LoVo (cell line): ENCODE data around the gene CACNB4.

Source experiments
- DNase-seq: peaks from one replicate; pipeline ENCODE4 v3.0.0-alpha.2; 2016; ENCODE audit warnings: low spot score

The CACNB4 gene

GRCh38 chr2:151853070-151853758 is 245.6 kb downstream of the CACNB4 start:
- no peak for DNase-seq

- no peak for DNase-seq
These were observed 246.4 kb downstream of the CACNB4 start for GRCh38 chr2:151852260-151853069.

- no peak for DNase-seq
These were observed 247.1 kb downstream of the CACNB4 start for GRCh38 chr2:151851761-151852160.

GRCh38 chr2:151849413-151850010 is 249.3 kb downstream of the CACNB4 start:
- DNase-seq = no peak

GRCh38 chr2:151845884-151846283 is 253.0 kb downstream of the CACNB4 start:
- no peak for DNase-seq

- no peak for DNase-seq
These were observed 253.4 kb downstream of the CACNB4 start for GRCh38 chr2:151845481-151845880.

- no peak for DNase-seq
These were observed 254.5 kb downstream of the CACNB4 start for GRCh38 chr2:151844211-151844896.

GRCh38 chr2:151843691-151844061 is 255.2 kb downstream of the CACNB4 start:
- DNase-seq = no peak

GRCh38 chr2:151842830-151843690 is 255.8 kb downstream of the CACNB4 start:
- no peak for DNase-seq

- no peak for DNase-seq
These were observed 257.8 kb downstream of the CACNB4 start for GRCh38 chr2:151841047-151841424.

GRCh38 chr2:151840216-151841046 is 258.4 kb downstream of the CACNB4 start:
- DNase-seq = no peak

GRCh38 chr2:151837926-151838325 is 260.9 kb downstream of the CACNB4 start:
- DNase-seq = no peak

- DNase-seq = no peak
These were observed 264.9 kb downstream of the CACNB4 start for GRCh38 chr2:151833984-151834383.

GRCh38 chr2:151830961-151831360 is 267.9 kb downstream of the CACNB4 start:
- no peak for DNase-seq

GRCh38 chr2:151828890-151829324 is 269.9 kb downstream of the CACNB4 start:
- DNase-seq = no peak

GRCh38 chr2:151828143-151828889 is 270.5 kb downstream of the CACNB4 start, which contains the start of gene ARL5A:
ARL5A (minus strand) TSS chr2:151828421; CDS start chr2:151828176, 245 bp downstream.
- DNase-seq = peak; percentile 95

- peak; percentile 18 for DNase-seq
These were observed 271.2 kb downstream of the CACNB4 start for GRCh38 chr2:151827564-151828142.

- DNase-seq = no peak
These were observed 272.1 kb downstream of the CACNB4 start for GRCh38 chr2:151826737-151827157.

- no peak for DNase-seq
These were observed 274.0 kb downstream of the CACNB4 start for GRCh38 chr2:151824886-151825285.
